IMR-90 (cell line): Measurements from ENCODE around the gene RAB36.

ENCODE experiments used
- BHLHE40 ChIP-seq: fragments of 150-350 bp; IDR thresholded peaks from 2 replicates; pipeline ENCODE4 v1.6.1; 2016; ENCODE audit warnings: mild to moderate bottlenecking, low read depth, low read length
- CEBPB ChIP-seq: IDR thresholded peaks from 2 replicates; pipeline ENCODE4 v1.6.1; 2012; ENCODE audit warnings: low read depth, low read length, improper control_type of control experiment
- CHD1 ChIP-seq: IDR thresholded peaks from 2 replicates; pipeline ENCODE4 v1.6.1; 2012; ENCODE audit warnings: low read depth, low read length, improper control_type of control experiment
- CTCF ChIP-seq: conservative IDR thresholded peaks from 2 replicates; pipeline ENCODE4 v1.5.1; 2012; ENCODE audit warnings: mild to moderate bottlenecking, low read depth, low read length, improper control_type of control experiment
- FOS ChIP-seq: fragments of 150-350 bp; IDR thresholded peaks from 2 replicates; pipeline ENCODE4 v1.6.1; 2016; ENCODE audit warnings: low read depth, low read length
- MAZ ChIP-seq: IDR thresholded peaks from 2 replicates; pipeline ENCODE4 v1.6.1; 2012; ENCODE audit warnings: low read depth, mild to moderate bottlenecking, low read length, improper control_type of control experiment, moderate library complexity, borderline replicate concordance
- POLR2A ChIP-seq: IDR thresholded peaks from 2 replicates; pipeline ENCODE4 v1.6.1; 2012; ENCODE audit warnings: mild to moderate bottlenecking, low read depth, low read length
- RCOR1 ChIP-seq: IDR thresholded peaks from 2 replicates; pipeline ENCODE4 v1.6.1; 2012; ENCODE audit warnings: mild to moderate bottlenecking, low read length, improper control_type of control experiment; ENCODE audit not compliant: insufficient replicate concordance
- SMC3 ChIP-seq: fragments of 150-350 bp; IDR thresholded peaks from 2 replicates; pipeline ENCODE4 v1.6.1; 2016; ENCODE audit warnings: low read depth, mild to moderate bottlenecking, antibody characterized with exemption, low read length, moderate library complexity
- TF ChIP-seq, protein P1 (sequence below): fragments of 150-350 bp; IDR thresholded peaks from 2 replicates; pipeline ENCODE4 v1.6.1; 2017; ENCODE audit warnings: mild to moderate bottlenecking, antibody characterized with exemption, low read length, low read depth

- TF ChIP-seq MAZ (no peak), CEBPB (no peak), CTCF (no peak), BHLHE40 (no peak), SMC3 (no peak), POLR2A (no peak), RCOR1 (no peak), FOS (no peak), CHD1 (no peak)
- TF ChIP-seq, protein P1, sequence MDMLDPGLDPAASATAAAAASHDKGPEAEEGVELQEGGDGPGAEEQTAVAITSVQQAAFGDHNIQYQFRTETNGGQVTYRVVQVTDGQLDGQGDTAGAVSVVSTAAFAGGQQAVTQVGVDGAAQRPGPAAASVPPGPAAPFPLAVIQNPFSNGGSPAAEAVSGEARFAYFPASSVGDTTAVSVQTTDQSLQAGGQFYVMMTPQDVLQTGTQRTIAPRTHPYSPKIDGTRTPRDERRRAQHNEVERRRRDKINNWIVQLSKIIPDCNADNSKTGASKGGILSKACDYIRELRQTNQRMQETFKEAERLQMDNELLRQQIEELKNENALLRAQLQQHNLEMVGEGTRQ: no peak
Observed at GRCh38 chr22:23203452-23204124, 58.3 kb downstream of the RAB36 start.
